Esophagus muscularis mucosa (tissue), 3 donors: ENCODE results near the gene NEK5.

ENCODE experiments used
- CTCF ChIP-seq, 3 experiments: fragments of 200-600 bp in 2 of 3; fragments of 450-650 bp in 1 of 3; sonication (generic) in 2 of 3; IDR thresholded peaks; one replicate each; pipeline ENCODE4 v1.5.1; 2017 to 2019; ENCODE audit warnings: antibody characterized with exemption in 3 of 3, mild to moderate bottlenecking in 2 of 3, moderate library complexity in 1 of 3
- POLR2AphosphoS5 ChIP-seq, 2 donors: sonication (generic); formaldehyde crosslinking; IDR thresholded peaks; one replicate each; pipeline ENCODE4 v1.6.1; 2017; ENCODE audit warnings: antibody characterized with exemption in 2 of 2

GRCh38 chr13:52162279-52163101, 33.6 kb upstream of the NEK5 start:
- no peak for TF ChIP-seq CTCF (IDR thresholded peaks at IDR 0.05)
- TF ChIP-seq POLR2AphosphoS5 (IDR thresholded peaks at IDR 0.05): no peak
